Stimulated activated naive CD8-positive, alpha-beta T cell treated with anti-CD3 and anti-CD28 coated beads, Interleukin-15, Interleukin-2, amounts not matched to agents 100 U/mL and 50 U/mL, for 24 hours (primary cell): ENCODE data around the gene STON2.

Experiments
- ATAC-seq: fragments of 150-1000 bp; cut with Tn5 transposase; one replicate; pipeline ENCODE4 v1.10.0; 2021
- DNase-seq: peaks from one replicate; pipeline ENCODE4 v3.0.0; 2021

The STON2 gene

DNA sequence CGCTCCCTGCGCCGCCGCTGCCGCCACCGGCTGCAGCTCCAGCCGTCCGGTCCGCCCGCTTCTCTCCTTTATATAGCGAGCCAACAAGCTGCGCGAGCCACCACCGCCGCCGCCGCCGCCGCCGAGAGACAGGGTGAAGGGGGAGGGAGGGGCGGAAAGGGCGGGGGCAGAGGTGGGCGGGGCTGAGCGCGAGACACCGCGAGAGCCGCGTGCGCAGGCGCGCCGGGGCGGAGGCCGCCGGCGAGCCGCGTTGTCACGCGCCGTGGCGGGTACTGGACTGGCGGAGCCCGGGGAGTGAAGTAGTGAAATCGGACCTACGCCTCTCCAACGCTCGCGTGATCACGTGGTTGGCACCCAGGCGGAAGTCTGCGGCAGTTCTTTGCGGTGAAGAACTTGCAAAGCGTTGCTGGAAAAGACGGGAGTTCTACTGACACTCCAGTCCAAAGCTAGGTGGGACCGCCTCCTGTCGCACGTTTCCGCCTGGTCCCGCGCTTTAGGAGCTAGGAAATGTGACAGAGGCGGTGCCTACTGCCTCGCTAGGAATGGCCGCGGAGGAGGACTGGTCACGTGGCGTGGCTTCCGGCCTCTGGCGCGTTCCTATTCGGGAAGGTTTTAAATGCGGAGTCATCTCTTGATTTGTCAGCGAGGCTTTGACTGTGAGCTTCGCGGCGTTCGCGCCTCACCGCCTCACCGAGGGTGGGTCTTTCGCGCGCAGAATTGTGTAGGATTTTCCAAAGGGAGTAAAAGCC lies 179.1 kb downstream of the STON2 start, which contains the start of gene GTF2A1:
Gene GTF2A1 (minus strand): TSS at position 130 of the 749 bp plus-strand sequence. CDS start 441 bp downstream, outside the sequence.
- ATAC-seq (peak; percentile 79), DNase-seq (peak; percentile 94)

DNA sequence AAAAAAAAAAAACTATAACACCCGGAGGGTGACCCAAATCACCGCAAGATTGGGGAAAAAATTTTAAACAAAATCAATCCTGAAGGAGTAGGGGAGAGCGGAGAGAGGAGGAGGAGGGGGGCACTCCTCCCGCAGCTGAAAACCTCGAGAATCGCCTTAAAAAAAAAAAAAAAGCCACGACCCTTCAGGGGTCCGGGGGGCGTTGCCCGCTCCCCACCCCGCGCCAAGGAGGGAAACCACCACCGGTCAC lies 179.6 kb downstream of the STON2 start:
- no peak for DNase-seq
- ATAC-seq = no peak

DNA sequence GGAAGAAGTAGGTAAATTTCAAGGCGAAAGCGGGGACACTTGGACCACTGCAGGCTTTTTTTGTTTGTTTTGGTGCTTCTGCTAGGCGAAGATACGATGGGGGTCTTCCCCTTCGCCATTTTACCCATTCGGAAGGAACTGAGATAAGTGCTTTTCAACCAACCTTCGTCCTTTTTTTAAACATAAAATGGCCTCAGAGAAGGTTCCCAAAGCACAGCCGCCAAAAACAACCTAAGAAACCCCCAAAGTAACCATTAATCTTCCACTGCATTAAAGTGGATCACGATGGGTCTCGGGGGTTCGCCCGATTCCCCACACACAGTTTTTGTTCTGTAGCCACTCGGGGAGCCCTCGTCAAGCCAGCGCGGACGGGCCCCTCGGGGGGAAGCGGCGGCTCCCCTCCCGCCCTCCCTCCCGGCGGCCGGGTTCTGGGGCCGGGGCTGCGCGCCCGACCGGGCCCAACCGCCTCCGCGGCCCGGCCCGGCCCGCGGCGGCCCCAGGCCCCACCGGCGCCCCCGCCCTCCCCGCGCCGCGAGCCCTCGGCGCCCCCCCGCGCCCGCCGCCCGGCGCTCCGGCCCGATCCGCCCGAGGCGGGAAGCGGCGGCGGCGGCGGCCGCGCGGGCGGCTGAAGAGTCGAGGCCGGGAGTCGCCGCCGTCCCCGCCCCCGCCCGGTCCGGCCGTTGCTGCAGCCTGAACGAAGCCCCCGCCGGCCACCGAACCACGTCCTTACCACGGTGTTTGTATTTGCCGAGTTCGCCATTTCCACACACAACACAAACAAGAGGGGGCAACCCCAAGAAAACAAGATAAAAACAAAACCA lies 180.2 kb downstream of the STON2 start:
- no peak for ATAC-seq
- DNase-seq = peak; percentile 50

DNA sequence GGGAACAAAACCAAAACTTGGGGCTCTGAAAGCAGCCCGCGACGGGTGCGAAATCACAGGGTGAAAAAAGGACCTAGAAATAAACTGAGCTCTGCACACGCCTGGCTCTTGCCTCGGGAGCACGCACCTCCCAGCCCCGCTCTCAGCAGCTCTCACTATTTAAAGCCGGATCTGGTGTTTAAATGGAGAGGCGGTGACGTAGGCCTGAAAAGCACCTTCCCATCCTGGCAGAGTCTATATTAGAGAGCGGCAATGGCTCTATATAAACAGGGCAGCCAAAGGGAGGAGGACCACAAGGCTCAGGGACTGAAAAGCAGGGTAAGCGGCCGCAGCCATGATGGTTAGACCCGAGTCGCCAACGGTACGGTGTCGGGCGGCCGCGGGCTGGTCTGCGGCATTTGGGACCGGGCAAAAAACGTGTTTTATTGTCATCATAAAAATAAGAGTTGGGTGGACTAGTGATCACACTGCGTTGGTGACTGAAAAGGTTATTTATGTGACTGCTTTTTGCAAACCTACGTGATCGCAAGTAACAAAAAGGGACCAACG lies 180.8 kb downstream of the STON2 start:
- DNase-seq (peak; percentile 80), ATAC-seq (peak; percentile 73)

DNA sequence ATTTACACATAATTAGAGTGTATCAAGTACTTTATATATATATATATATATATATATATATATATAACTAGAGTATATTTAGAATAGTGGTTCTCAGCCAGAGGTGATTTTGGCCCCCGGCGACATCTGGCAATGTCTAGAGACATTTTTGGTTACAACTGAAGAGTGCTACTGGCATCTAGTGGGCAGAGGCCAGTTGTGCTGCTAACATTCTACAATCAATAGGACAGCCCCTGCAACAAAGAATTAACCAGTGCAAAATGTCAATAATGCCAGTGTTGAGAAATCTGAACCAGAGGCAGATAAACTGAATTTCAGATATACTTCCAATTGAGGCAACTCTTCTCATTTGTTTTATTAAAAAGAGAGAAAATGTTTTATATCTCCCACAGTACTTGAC lies 188.3 kb downstream of the STON2 start:
- DNase-seq (no peak), ATAC-seq (no peak)
